Heart left ventricle (tissue), 13 donors: ENCODE measurements around the gene RNH1.

Experiments
- CTCF ChIP-seq, 12 donors: fragments of 200-600 bp; sonication (generic) in 4 of 12; IDR thresholded peaks; one replicate each; pipeline versions ENCODE4 v1.5.0 to v1.8.0; 2018 to 2022; ENCODE audit warnings: antibody characterized with exemption in 12 of 12, mild to moderate bottlenecking in 5 of 12
- POLR2A ChIP-seq, 2 donors: fragments of 450-650 bp; IDR thresholded peaks; one replicate each; pipeline ENCODE4 v1.6.1; 2017; ENCODE audit warnings: antibody characterized with exemption in 2 of 2, mild to moderate bottlenecking in 2 of 2, moderate library complexity in 2 of 2
- donor health status: ischemic (EF 13 %, LVEDD 7.1; RV severe dilation, severe dysfunction).
- donor health status: DM: no; HTN: yes; CAD: no.
- donor health status: DM: no; HTN: no; CAD: no.
- donor health status: ischemic (EF 25% LVEDD 6.9; RV normal size, moderate dysfunction).
- donor health status: ischemic (EF 25% LVEDD 5.7; RV mildly dilated, moderate dysfunction).
- donor health status: ischemic (EF 35%, LVEDD 5.7; RV mildly dilated, moderate dysfunction).
- donor health status: nonischemic (EF 11% LVEDD 7.7; RV severe dilation, severe dysfunction).
- donor health status: DM: yes; HTN: yes; CAD: no.
- donor health status: PGD.
- donor health status: ischemic (EF 29% LVEDD 5.4; RV normal size, mild dysfunction).
- donor health status: nonischemic (EF 23%, LVEDD 6.1; RV moderate dilation, normal function).

- TF ChIP-seq POLR2A (IDR thresholded peaks at IDR 0.05) (no peak), CTCF (IDR thresholded peaks at IDR 0.05) (no peak)
Observed at GRCh38 chr11:465896-466530, 41.0 kb downstream of the RNH1 start.
